ENCODE data around the gene MYH8. TPM values are rescaled to one million over a fixed set of nuclear protein-coding genes. Genes with fewer than 3 reads are reported as not detected.

The MYH8 gene
- not detected for total RNA-seq
- long read RNA-seq, donor 1, result 0 reads
- long read RNA-seq, donor 2, result 0 reads

GRCh38 chr17:10421900-10422542 lies at the start of gene MYH8:
MYH8 (minus strand) TSS chr17:10421950; CDS start chr17:10420227, 1,723 bp downstream.
- DNase-seq, result no peak
- no peak for TF ChIP-seq CTCF (IDR thresholded peaks at IDR 0.05)
- ATAC-seq, result no peak
- H3K36me3 ChIP-seq (ENCODE audit: low read depth), result no peaks in the 10 kb centered on the region
- no peaks in the 10 kb centered on the region for H3K4me1 ChIP-seq (ENCODE audit: low read depth)
- H3K9me3 ChIP-seq, result no peaks in the 10 kb centered on the region
- no peak within 1 kb of the TSS for H3K4me3 ChIP-seq
- intact Hi-C loops (cut with DNase I, micrococcal nuclease), result no loop called here

DNA sequence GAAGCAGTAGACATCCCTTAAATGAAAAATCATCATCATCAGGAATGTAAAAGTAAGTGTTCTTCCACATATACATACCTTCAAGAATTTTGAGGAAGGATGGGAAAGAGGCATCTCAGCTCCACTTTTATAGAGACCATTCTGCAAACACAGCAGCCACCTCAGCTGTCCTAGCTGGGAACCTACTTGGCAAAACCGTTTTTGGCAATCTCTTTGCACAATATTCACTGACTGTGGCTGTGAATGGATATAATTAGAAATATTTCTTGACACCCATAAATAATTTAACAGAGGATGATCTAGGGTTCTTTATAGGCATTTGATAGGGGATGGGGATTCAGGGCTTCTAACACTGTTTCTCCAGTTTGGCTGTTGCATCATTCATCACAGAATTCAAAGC lies 47.7 kb upstream of the MYH8 start, which contains the start of gene MYH4:
MYH4 (minus strand) TSS at position 101 of the 400 bp plus-strand sequence. CDS start 2,814 bp downstream, outside the sequence.
- Histone ChIP-seq H3K4me3 (no peak within 1 kb of the TSS), H3K4me1 (ENCODE audit: low read depth) (no peaks in the 10 kb centered on the region), H3K36me3 (ENCODE audit: low read depth) (no peaks in the 10 kb centered on the region), H3K9me3 (no peaks in the 10 kb centered on the region)
- intact Hi-C loops (cut with DNase I, micrococcal nuclease), result no loop called here
- ATAC-seq (no peak), DNase-seq (no peak)
- no peak for TF ChIP-seq CTCF (IDR thresholded peaks at IDR 0.05)

- no peak for TF ChIP-seq CTCF (IDR thresholded peaks at IDR 0.05)
- H3K36me3 ChIP-seq (ENCODE audit: low read depth), result no peaks in the 10 kb centered on the region
- intact Hi-C loops (cut with DNase I, micrococcal nuclease), result no loop called here
- no peak overlapping the region for H3K4me3 ChIP-seq
- no peak for DNase-seq
- H3K4me1 ChIP-seq (ENCODE audit: low read depth), result peaks cover under 1% of the 10 kb centered on the region
- H3K9me3 ChIP-seq, result no peaks in the 10 kb centered on the region
- ATAC-seq, result no peak
Observed at GRCh38 chr17:10463402-10463801, 41.7 kb upstream of the MYH8 start.

DNA sequence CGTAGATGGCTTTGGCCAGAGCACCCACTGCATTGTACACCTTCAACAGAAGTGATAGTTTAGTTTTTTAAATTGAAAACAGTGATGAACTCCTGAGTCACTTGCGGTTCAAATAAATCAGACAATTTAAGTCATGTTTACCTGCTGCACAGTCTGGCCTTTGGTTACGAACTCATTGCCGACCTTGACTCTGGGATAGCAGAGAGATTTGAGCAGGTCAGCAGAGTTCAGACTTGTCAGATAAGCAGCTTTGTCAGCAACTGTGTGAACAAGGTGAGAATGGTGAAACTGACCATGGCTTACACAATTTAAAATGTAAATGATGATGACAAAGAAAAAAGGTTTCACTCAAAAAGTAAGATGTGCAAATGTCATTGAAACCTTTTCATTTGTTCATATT lies 38.3 kb upstream of the MYH8 start:
- no peak for TF ChIP-seq CTCF (IDR thresholded peaks at IDR 0.05)
- DNase-seq (no peak), ATAC-seq (no peak)
- H3K4me3 ChIP-seq, result no peak overlapping the region
- H3K4me1 ChIP-seq (ENCODE audit: low read depth), result peaks cover 5% of the 10 kb centered on the region
- H3K9me3 ChIP-seq, result no peaks in the 10 kb centered on the region
- intact Hi-C loops (cut with DNase I, micrococcal nuclease), result no loop called here
- no peaks in the 10 kb centered on the region for H3K36me3 ChIP-seq (ENCODE audit: low read depth)

DNA sequence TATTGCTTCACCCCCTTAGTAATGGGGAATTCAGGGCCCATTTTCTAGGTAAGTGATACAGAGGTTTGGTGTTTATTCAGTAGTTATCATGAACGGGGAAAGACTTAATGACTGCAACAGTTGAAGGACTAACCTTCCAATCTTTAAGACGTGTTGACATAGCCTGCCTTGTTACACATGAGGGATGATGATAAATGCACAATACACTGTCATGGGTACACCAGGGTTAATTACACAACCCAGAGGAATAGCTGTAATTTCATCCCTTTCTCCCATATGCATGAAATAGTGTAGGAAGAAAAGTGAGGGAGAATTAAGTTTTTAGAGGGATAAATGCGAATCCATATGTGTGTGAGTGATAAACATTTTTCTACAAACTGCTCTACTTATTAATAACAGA lies 37.0 kb upstream of the MYH8 start:
- ATAC-seq, result no peak
- no peak for DNase-seq
- TF ChIP-seq CTCF (IDR thresholded peaks at IDR 0.05), result no peak
- intact Hi-C loops (cut with DNase I, micrococcal nuclease), result no loop called here
- H3K36me3 ChIP-seq (ENCODE audit: low read depth), result no peaks in the 10 kb centered on the region
- no peak overlapping the region for H3K4me3 ChIP-seq
- H3K9me3 ChIP-seq, result no peaks in the 10 kb centered on the region
- peaks cover 5% of the 10 kb centered on the region for H3K4me1 ChIP-seq (ENCODE audit: low read depth)
